Lower leg skin (tissue), 4 donors: ENCODE results near the gene PRKAR1B. TPM values are rescaled to one million over a fixed set of nuclear protein-coding genes. Genes with fewer than 3 reads are reported as not detected.
A peak's percentile ranks its signal among the peaks of the same experiment; 100 is the strongest.

Experiments used
- DNase-seq, 2 donors: peaks; one replicate each; pipeline ENCODE4 v3.0.0-alpha.2; 2019; ENCODE audit warnings: low spot score in 2 of 2
- H3K4me3 ChIP-seq: fragments of 200-600 bp; sonication (generic); 2 replicates; pipeline ENCODE4 v1.5.1; 2017; ENCODE audit warnings: mild to moderate bottlenecking, low read depth; ENCODE audit not compliant: poor library complexity, severe bottlenecking
- POLR2A ChIP-seq, 2 donors: fragments of 450-650 bp; IDR thresholded peaks; one replicate each; pipeline ENCODE4 v1.6.1; 2016 to 2017; ENCODE audit warnings: antibody characterized with exemption in 2 of 2, mild to moderate bottlenecking in 1 of 2, moderate library complexity in 1 of 2
- WGBS, 2 donors: methylation state at CpG; one replicate each; pipeline ENCODE4 v1.1.5; 2018; 5-methylcytosine and 5-hydroxymethylcytosine counted together
- intact Hi-C: fragments of 100-400 bp; cut with DNase I; formaldehyde crosslinking; loops from one replicate; pipeline ENCODE4 v1.15.0; 2023; ENCODE audit warnings: low total_unique reads
- total RNA-seq, 4 donors: library from RNA; depleted of rRNA; stranded (reverse); fragments of >200 nt; gene quantifications; one replicate each; pipeline ENCODE4 v1.1.0, GENCODE V29; 2016
- TF ChIP-seq, protein P1 (sequence below), 3 donors: fragments of 450-650 bp; IDR thresholded peaks; one replicate each; pipeline ENCODE4 v1.5.1; 2016; ENCODE audit warnings: antibody characterized with exemption in 3 of 3, mild to moderate bottlenecking in 3 of 3, moderate library complexity in 2 of 3

The PRKAR1B gene
- total RNA-seq, 4 donors from 2014 or later = 7.8 to 16.9 (median 15.0) TPM

DNA sequence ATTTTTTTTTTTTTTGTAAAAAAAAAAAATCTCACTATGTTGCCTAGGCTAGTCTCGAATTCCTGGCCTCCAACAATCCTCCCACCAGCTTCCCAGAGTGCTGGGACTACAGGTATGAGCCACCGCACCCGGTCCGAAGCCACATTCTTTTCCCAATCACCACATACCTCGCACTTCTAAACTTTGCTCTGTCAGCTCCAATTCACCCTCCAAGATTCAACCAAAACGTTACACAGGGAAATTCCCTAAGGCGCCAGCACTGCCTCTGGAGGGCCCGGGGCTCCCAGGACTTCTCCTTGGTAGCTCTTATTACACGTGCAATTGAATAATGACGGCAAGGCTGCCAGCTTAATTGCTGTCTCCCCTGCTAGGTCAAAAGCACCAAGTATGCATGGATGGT, 10.9 kb downstream of the PRKAR1B start:
- peak in 1 of 2 donors; percentile 67 for DNase-seq
- H3K4me3 ChIP-seq = no peak overlapping the region
- intact Hi-C loops = no loop called here
- TF ChIP-seq POLR2A (IDR thresholded peaks at IDR 0.05) = no peak
- TF ChIP-seq, protein P1, sequence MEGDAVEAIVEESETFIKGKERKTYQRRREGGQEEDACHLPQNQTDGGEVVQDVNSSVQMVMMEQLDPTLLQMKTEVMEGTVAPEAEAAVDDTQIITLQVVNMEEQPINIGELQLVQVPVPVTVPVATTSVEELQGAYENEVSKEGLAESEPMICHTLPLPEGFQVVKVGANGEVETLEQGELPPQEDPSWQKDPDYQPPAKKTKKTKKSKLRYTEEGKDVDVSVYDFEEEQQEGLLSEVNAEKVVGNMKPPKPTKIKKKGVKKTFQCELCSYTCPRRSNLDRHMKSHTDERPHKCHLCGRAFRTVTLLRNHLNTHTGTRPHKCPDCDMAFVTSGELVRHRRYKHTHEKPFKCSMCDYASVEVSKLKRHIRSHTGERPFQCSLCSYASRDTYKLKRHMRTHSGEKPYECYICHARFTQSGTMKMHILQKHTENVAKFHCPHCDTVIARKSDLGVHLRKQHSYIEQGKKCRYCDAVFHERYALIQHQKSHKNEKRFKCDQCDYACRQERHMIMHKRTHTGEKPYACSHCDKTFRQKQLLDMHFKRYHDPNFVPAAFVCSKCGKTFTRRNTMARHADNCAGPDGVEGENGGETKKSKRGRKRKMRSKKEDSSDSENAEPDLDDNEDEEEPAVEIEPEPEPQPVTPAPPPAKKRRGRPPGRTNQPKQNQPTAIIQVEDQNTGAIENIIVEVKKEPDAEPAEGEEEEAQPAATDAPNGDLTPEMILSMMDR (IDR thresholded peaks at IDR 0.05) = no peak
- 51 to 59% methylated on average over 10 of the region's 10 CpGs for WGBS, 2 donors

DNA sequence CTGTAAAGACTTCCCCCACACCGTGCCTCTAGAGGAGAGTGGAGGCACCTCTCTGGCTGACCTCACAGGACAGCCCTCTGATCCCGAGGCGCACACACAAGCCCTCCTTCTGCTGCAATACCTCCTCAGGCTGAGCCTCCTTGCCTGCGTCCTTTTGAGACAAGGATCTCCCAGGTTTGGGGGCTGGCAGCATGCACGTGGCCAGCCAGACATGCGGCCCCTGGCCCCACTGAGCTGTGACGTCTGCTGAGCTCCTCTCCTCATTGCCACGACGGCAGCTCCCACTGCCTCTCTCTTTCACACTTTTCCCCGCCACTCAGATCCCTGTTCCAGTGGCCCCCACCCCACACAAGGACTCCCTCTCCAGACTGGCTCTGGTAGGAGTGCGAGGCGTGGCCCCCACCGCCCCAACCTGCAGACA, 12.8 kb downstream of the PRKAR1B start:
- 83 to 84% methylated on average over 13 of the region's 13 CpGs for WGBS, 2 donors
- no peak for DNase-seq

DNA sequence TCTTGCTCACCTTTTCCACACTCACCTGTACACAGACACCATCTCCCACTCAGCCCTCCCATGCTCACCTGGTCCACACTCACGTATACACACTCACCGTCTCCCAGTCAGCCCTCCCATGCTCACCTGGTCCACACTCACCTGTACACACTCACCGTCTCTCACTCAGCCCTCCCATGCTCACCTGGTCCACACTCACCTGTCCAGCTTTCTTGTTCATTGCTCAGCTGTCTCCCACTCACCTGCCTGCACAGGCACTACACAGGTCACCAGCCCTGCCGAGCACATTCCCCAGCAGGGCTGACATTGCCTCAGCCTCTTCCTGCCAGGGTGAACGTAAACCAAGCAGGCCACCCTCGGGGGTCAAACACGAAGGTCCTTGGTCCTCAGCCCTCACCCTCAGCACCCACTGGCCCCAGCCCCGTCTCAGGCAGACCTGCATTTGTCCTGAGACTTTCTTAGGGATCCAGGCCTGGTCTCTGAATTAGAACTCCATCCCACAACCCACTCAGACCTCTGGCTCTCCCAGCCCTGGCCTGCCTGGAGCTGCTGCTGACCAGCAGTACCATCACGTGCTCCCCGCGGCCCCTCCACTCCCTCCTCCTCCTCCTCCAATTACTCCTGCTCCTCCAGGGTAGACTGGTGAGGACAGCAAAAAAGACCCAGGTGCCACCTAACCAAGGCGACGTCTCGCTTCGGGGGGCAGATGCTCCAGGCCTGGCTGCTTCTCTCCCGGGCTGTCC, 13.4 kb downstream of the PRKAR1B start:
- TF ChIP-seq, protein P1 (IDR thresholded peaks at IDR 0.05) = no peak
- peak in 1 of 2 donors; percentile 78 for DNase-seq
- intact Hi-C loops = no loop called here
- H3K4me3 ChIP-seq = no peak overlapping the region
- WGBS, 2 donors = 88 to 90% methylated on average over 16 of the region's 16 CpGs

More for the DNA sequence above, 12.8 kb downstream of the PRKAR1B start:
- H3K4me3 ChIP-seq = no peak overlapping the region
- TF ChIP-seq POLR2A (IDR thresholded peaks at IDR 0.05) = no peak
- TF ChIP-seq, protein P1 (IDR thresholded peaks at IDR 0.05) = no peak
- intact Hi-C loops = no loop called here

DNA sequence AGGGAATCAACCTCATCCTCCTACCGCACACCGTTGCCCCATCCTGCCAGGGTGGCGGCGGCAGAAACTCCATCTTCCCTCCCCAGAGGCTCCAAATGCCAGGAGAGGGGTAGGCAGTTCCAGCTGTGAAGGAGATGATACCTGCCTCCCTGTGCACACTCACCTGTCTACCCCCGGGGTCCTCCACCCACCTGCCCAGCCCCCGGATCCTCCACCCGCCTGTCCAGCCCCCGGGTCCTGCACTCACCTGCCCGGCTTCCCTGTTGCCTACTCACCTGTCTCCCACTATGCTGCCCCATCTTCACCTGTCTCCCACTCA, 14.0 kb downstream of the PRKAR1B start:
- intact Hi-C loops = no loop called here
- peak in 1 of 2 donors; percentile 81 for DNase-seq
- H3K4me3 ChIP-seq = no peak overlapping the region
- 74 to 80% methylated on average over 9 of the region's 9 CpGs for WGBS, 2 donors
- TF ChIP-seq, protein P1 (IDR thresholded peaks at IDR 0.05) = no peak
- no peak for TF ChIP-seq POLR2A (IDR thresholded peaks at IDR 0.05)

DNA sequence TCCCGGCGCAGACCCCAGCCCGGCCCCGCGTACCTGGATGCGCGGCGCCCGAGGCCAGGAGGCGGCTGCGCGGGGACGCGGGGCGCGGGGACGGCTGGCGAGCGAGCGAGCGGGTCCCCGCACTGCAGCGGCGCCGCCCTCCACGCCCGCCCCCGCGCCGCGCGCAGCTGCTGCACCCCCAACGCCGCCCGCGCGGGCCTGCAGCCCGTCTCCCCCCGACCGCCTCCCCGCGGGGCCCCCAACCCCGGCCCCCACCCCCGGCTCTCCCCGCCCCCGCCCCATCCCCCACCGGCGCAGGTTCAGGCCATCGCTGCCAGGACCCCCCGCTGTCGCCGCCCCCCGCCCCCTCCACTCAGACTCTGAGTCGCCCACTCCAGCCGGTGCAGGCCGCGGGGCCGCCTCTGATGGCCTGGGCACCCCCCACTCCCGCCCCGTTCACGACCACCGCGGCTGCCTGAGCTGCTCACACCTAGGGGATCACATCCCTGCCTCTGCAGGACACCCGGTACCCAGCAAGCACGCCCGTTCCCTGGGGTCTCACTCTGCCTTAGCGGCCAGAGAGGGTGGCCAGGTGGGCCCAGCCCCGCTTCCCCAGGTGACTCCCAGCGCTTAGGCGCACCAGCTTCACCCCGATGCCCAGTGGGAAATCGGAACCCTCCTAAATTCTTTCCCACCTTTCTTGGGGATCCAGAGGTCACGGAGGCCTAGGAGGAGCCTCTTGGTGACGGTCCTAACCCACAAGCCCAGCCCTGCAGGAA, 14.5 kb downstream of the PRKAR1B start:
- intact Hi-C loops = no loop called here
- WGBS, 2 donors = 47 to 77% methylated on average over 6 to 16 of the region's 74 CpGs
- TF ChIP-seq, protein P1 (IDR thresholded peaks at IDR 0.05) = no peak
- no peak for TF ChIP-seq POLR2A (IDR thresholded peaks at IDR 0.05)
- peak in 1 of 2 donors; percentile 69 for DNase-seq
- H3K4me3 ChIP-seq = peak overlapping the region; percentile 4
